BLaER1 treated with 17β-estradiol and CSF1 and Interleukin-3, amounts not matched to agents 10 nM and 100 nM (cell line): ENCODE results near the gene ATP5PD.

Experiments used
- H3K27ac ChIP-seq, 11 experiments: shearing (Covaris generic); formaldehyde crosslinking; 2 replicates each; pipeline ENCODE4 v1.8.1; 2022
- H3K27me3 ChIP-seq, 11 experiments: shearing (Covaris generic); formaldehyde crosslinking; 2 replicates each; pipeline ENCODE4 v1.8.1; 2022
- H3K36me3 ChIP-seq, 11 experiments: shearing (Covaris generic); formaldehyde crosslinking; 2 replicates each; pipeline ENCODE4 v1.8.1; 2022
- H3K4me1 ChIP-seq, 10 experiments: shearing (Covaris generic); formaldehyde crosslinking; 2 replicates each; pipeline ENCODE4 v1.8.1; 2022
- H3K4me2 ChIP-seq, 11 experiments: shearing (Covaris generic); formaldehyde crosslinking; 2 replicates each; pipeline ENCODE4 v1.8.1; 2022
- H3K4me3 ChIP-seq, 10 experiments: shearing (Covaris generic); formaldehyde crosslinking; 2 replicates each; pipeline ENCODE4 v1.8.1; 2022
- H3K9ac ChIP-seq, 11 experiments: shearing (Covaris generic); formaldehyde crosslinking; 2 replicates each; pipeline ENCODE4 v1.8.1; 2022
- H3K9me3 ChIP-seq, 11 experiments: shearing (Covaris generic); formaldehyde crosslinking; replicated peaks in 1 of 11; 2 replicates each; pipeline ENCODE4 v1.8.1; 2022
- H4K20me1 ChIP-seq, 11 experiments: shearing (Covaris generic); formaldehyde crosslinking; 2 replicates each; pipeline ENCODE4 v1.8.1; 2022
- Cebpa-rat ChIP-seq, 11 experiments: shearing (Covaris generic); IDR thresholded peaks; 2 replicates each; pipeline ENCODE4 v1.8.1; 2022

ATP5PD gene

GRCh38 chr17:75046407-75047289 lies at the start of gene ATP5PD, which contains the start of gene KCTD2:
ATP5PD (minus strand) TSS chr17:75046969; CDS start chr17:75042650, 4,319 bp downstream.
KCTD2 (plus strand) TSS chr17:75047225; CDS start chr17:75047251, 26 bp downstream.
- Histone ChIP-seq H3K27ac (peak within 1 kb of the TSS; percentile 72 to 89 (median 84)), H3K4me2 (peak within 1 kb of the TSS; percentile 90 to 99 (median 96)), H4K20me1 (peaks cover 0 to 16% (median 7%) of the 10 kb centered on the region in 11 experiments; a peak in 12 of 22 replicates)

GRCh38 chr17:75096082-75096625 lies 49.4 kb upstream of the ATP5PD start:
- Histone ChIP-seq H3K9ac (peak overlapping the region in 1 of 11 experiments; percentile 47; a peak in 3 of 22 replicates), H3K36me3 (peaks cover 0 to 46% (median 11%) of the 10 kb centered on the region in 11 experiments; a peak in 15 of 22 replicates), H3K9me3 (no peaks in the 10 kb centered on the region), H3K4me3 (no peak overlapping the region), H3K4me2 (peak overlapping the region in 8 of 11 experiments; percentile 28 to 84 (median 62); a peak in 14 of 22 replicates), H4K20me1 (peaks cover 0 to 13% (median 0%) of the 10 kb centered on the region in 11 experiments; a peak in 1 of 22 replicates), H3K4me1 (peaks cover 0 to 58% (median 29%) of the 10 kb centered on the region in 10 experiments; a peak in 15 of 20 replicates), H3K27me3 (no peaks in the 10 kb centered on the region), H3K27ac (peak overlapping the region in 4 of 11 experiments; percentile 36 to 66 (median 45); a peak in 7 of 22 replicates)
- TF ChIP-seq Cebpa-rat (IDR thresholded peaks at IDR 0.05) = no peak

More at GRCh38 chr17:75046407-75047289, at the start of gene ATP5PD, which contains the start of gene KCTD2:
- peaks cover 26 to 41% (median 33%) of the 10 kb centered on the region in 11 experiments for H3K36me3 ChIP-seq
- peak within 1 kb of the TSS; percentile 84 to 99 (median 92) for H3K4me3 ChIP-seq
- TF ChIP-seq Cebpa-rat (IDR thresholded peaks at IDR 0.05) = peak in 1 of 11 experiments; percentile 27; a peak in 1 of 22 replicates
- H3K4me1 ChIP-seq = peaks cover 18 to 38% (median 28%) of the 10 kb centered on the region in 10 experiments
- H3K9ac ChIP-seq = peak within 1 kb of the TSS; percentile 83 to 94 (median 91)
- no peaks in the 10 kb centered on the region for H3K9me3 ChIP-seq
- H3K27me3 ChIP-seq = no peaks in the 10 kb centered on the region

- no peak for TF ChIP-seq Cebpa-rat (IDR thresholded peaks at IDR 0.05)
- H3K4me3 ChIP-seq = no peak overlapping the region
- H3K9ac ChIP-seq = no peak overlapping the region
- no peaks in the 10 kb centered on the region for H3K9me3 ChIP-seq
- H3K4me2 ChIP-seq = peak overlapping the region in 3 of 11 experiments; percentile 4 to 55 (median 26); a peak in 7 of 22 replicates
- peaks cover 0 to 12% (median 0%) of the 10 kb centered on the region in 11 experiments; a peak in 1 of 22 replicates for H4K20me1 ChIP-seq
- no peaks in the 10 kb centered on the region for H3K27me3 ChIP-seq
- peak overlapping the region in 4 of 11 experiments; percentile 6 to 25 (median 18); a peak in 3 of 22 replicates for H3K27ac ChIP-seq
- H3K36me3 ChIP-seq = peaks cover 0 to 38% (median 3%) of the 10 kb centered on the region in 11 experiments; a peak in 15 of 22 replicates
- peaks cover 0 to 70% (median 33%) of the 10 kb centered on the region in 10 experiments; a peak in 15 of 20 replicates for H3K4me1 ChIP-seq
Measured at GRCh38 chr17:75094871-75095399, 48.2 kb upstream of the ATP5PD start.

GRCh38 chr17:75093548-75094158 lies 46.9 kb upstream of the ATP5PD start:
- Histone ChIP-seq H3K4me2 (peak overlapping the region in 5 of 11 experiments; percentile 52 to 95 (median 94); a peak in 8 of 22 replicates), H4K20me1 (peaks cover 0 to 12% (median 0%) of the 10 kb centered on the region in 11 experiments; a peak in 1 of 22 replicates), H3K9ac (no peak overlapping the region; a peak in 1 of 22 replicates), H3K27me3 (0 out of 22 replicates have a peak, but pooled peaks cover 0 to under 1% (median 0%) of the 10 kb centered on the region in 11 experiments), H3K9me3 (no peaks in the 10 kb centered on the region), H3K4me1 (peaks cover 7 to 83% (median 45%) of the 10 kb centered on the region in 10 experiments), H3K4me3 (no peak overlapping the region), H3K27ac (peak overlapping the region in 1 of 11 experiments; percentile 43; a peak in 3 of 22 replicates), H3K36me3 (peaks cover 0 to 26% (median 0%) of the 10 kb centered on the region in 11 experiments; a peak in 11 of 22 replicates)
- no peak for TF ChIP-seq Cebpa-rat (IDR thresholded peaks at IDR 0.05)

GRCh38 chr17:75091855-75092327 lies 45.1 kb upstream of the ATP5PD start:
- H3K27ac ChIP-seq = peak overlapping the region in 2 of 11 experiments; percentile 22 to 27; a peak in 1 of 22 replicates

GRCh38 chr17:75090871-75091854 lies 44.4 kb upstream of the ATP5PD start:
- H3K9ac ChIP-seq = peak overlapping the region in 6 of 11 experiments; percentile 15 to 63 (median 48); a peak in 8 of 22 replicates
- peak overlapping the region in 5 of 11 experiments; percentile 48 to 95 (median 94); a peak in 9 of 22 replicates for H3K4me2 ChIP-seq
- peaks cover 0 to 12% (median 0%) of the 10 kb centered on the region in 11 experiments; a peak in 1 of 22 replicates for H4K20me1 ChIP-seq
- H3K9me3 ChIP-seq = no peaks in the 10 kb centered on the region
- H3K4me1 ChIP-seq = peaks cover 22 to 94% (median 63%) of the 10 kb centered on the region in 10 experiments
- H3K27me3 ChIP-seq = peaks cover 0 to 5% (median 0%) of the 10 kb centered on the region in 11 experiments; a peak in 2 of 22 replicates
- H3K4me3 ChIP-seq = peak overlapping the region in 1 of 10 experiments; percentile 21; a peak in 1 of 20 replicates
- peaks cover 0 to 15% (median 0%) of the 10 kb centered on the region in 11 experiments; a peak in 8 of 22 replicates for H3K36me3 ChIP-seq
- peak overlapping the region in 3 of 11 experiments; percentile 20 to 29 (median 27); a peak in 5 of 22 replicates for H3K27ac ChIP-seq
- no peak for TF ChIP-seq Cebpa-rat (IDR thresholded peaks at IDR 0.05)

More at GRCh38 chr17:75091855-75092327, 45.1 kb upstream of the ATP5PD start:
- Histone ChIP-seq H4K20me1 (peaks cover 0 to 12% (median 0%) of the 10 kb centered on the region in 11 experiments; a peak in 1 of 22 replicates), H3K9me3 (no peaks in the 10 kb centered on the region), H3K9ac (peak overlapping the region in 5 of 11 experiments; percentile 13 to 63 (median 55); a peak in 6 of 22 replicates), H3K4me3 (peak overlapping the region in 1 of 10 experiments; percentile 21; a peak in 1 of 20 replicates), H3K4me1 (peaks cover 21 to 94% (median 60%) of the 10 kb centered on the region in 10 experiments), H3K27me3 (peaks cover 0 to 5% (median 0%) of the 10 kb centered on the region in 11 experiments; a peak in 2 of 22 replicates), H3K36me3 (peaks cover 0 to 15% (median 0%) of the 10 kb centered on the region in 11 experiments; a peak in 8 of 22 replicates), H3K4me2 (peak overlapping the region in 5 of 11 experiments; percentile 48 to 95 (median 94); a peak in 8 of 22 replicates)
- TF ChIP-seq Cebpa-rat (IDR thresholded peaks at IDR 0.05) = no peak
